Thoracic aorta (tissue), 2 donors: Measurements from ENCODE around the gene ELL. TPM values are rescaled to one million over a fixed set of nuclear protein-coding genes. Genes with fewer than 3 reads are reported as not detected.

Experiments used
- ATAC-seq: fragments of 150-250 bp; one replicate; pipeline ENCODE4 v1.8.0; 2017; ENCODE audit warnings: low read depth; ENCODE audit not compliant: insufficient number of reproducible peaks, low FRiP score
- DNase-seq: peaks from one replicate; pipeline ENCODE4 v3.0.0-alpha.2; 2020; ENCODE audit warnings: low spot score
- H3K27ac ChIP-seq, 2 donors: fragments of 200-600 bp; sonication (generic); 1 replicate in 1 of 2; 2 replicates in 1 of 2; pipeline ENCODE4 v1.5.1; 2016; ENCODE audit warnings: mild to moderate bottlenecking in 2 of 2, moderate library complexity in 2 of 2
- H3K27me3 ChIP-seq: fragments of 200-600 bp; sonication (generic); replicated peaks from 2 replicates; pipeline ENCODE4 v1.6.0; 2016; ENCODE audit warnings: mild to moderate bottlenecking; ENCODE audit not compliant: insufficient read depth
- H3K36me3 ChIP-seq: fragments of 200-600 bp; sonication (generic); one replicate; pipeline ENCODE4 v1.5.1; 2016
- H3K4me1 ChIP-seq, 2 donors: fragments of 200-600 bp; sonication (generic); 1 replicate in 1 of 2; 2 replicates in 1 of 2; pipeline versions ENCODE4 v1.5.1 to v1.6.0; 2016; ENCODE audit warnings: low read depth in 2 of 2, mild to moderate bottlenecking in 1 of 2; ENCODE audit not compliant: control insufficient read depth in 1 of 2
- H3K4me3 ChIP-seq: fragments of 200-600 bp; sonication (generic); 2 replicates; pipeline ENCODE4 v1.5.1; 2016; ENCODE audit warnings: mild to moderate bottlenecking
- H3K9me3 ChIP-seq: fragments of 200-600 bp; sonication (generic); 2 replicates; pipeline ENCODE4 v1.5.1; 2016
- total RNA-seq, 2 donors: library from RNA; depleted of rRNA; stranded (reverse); fragments of >200 nt; gene quantifications; one replicate each; pipeline versions ENCODE4 v1.1.0 to v1.2.3, GENCODE V29; 2016
- TF ChIP-seq, protein P1 (sequence below): fragments of 200-600 bp; sonication (generic); IDR thresholded peaks from one replicate; pipeline ENCODE4 v1.5.1; 2019; ENCODE audit warnings: antibody characterized with exemption

ELL gene
- total RNA-seq, 2 donors from 2014 or later = 28.3 to 35.0 TPM

DNA sequence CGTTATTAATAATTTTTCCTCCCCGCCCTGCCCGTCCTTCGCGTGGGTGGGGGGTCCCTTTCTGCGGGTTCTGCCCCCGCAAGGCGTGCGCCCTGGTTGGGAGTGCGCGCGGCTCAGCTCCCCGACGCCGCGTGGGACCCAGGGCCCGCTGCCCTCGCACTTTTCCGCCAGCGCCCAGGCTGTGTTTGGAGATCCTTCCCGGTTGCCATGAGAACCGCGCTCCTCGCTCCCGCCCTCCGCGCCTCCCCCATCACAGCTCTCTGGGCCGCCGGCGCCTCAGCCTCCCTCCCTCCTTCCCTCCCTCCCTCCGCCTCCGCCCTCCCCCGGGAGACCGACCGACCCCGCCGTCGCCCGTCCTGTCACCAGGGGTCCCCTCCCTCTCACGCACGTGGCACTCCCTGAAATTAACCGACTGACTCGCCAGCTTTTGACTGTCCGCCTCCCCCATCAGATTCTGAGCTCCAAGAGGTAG lies 105.1 kb downstream of the ELL start:
- Histone ChIP-seq H3K27ac (peak overlapping the region; percentile 94 to 96), H3K4me3 (peak overlapping the region; percentile 79), H3K36me3 (no peaks in the 10 kb centered on the region), H3K4me1 (peaks cover 26 to 68% of the 10 kb centered on the region in 2 donors), H3K27me3 (no peaks in the 10 kb centered on the region), H3K9me3 (no peaks in the 10 kb centered on the region)
- ATAC-seq = peak; percentile 4
- TF ChIP-seq, protein P1, sequence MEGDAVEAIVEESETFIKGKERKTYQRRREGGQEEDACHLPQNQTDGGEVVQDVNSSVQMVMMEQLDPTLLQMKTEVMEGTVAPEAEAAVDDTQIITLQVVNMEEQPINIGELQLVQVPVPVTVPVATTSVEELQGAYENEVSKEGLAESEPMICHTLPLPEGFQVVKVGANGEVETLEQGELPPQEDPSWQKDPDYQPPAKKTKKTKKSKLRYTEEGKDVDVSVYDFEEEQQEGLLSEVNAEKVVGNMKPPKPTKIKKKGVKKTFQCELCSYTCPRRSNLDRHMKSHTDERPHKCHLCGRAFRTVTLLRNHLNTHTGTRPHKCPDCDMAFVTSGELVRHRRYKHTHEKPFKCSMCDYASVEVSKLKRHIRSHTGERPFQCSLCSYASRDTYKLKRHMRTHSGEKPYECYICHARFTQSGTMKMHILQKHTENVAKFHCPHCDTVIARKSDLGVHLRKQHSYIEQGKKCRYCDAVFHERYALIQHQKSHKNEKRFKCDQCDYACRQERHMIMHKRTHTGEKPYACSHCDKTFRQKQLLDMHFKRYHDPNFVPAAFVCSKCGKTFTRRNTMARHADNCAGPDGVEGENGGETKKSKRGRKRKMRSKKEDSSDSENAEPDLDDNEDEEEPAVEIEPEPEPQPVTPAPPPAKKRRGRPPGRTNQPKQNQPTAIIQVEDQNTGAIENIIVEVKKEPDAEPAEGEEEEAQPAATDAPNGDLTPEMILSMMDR = no peak
- DNase-seq = peak; percentile 82

DNA sequence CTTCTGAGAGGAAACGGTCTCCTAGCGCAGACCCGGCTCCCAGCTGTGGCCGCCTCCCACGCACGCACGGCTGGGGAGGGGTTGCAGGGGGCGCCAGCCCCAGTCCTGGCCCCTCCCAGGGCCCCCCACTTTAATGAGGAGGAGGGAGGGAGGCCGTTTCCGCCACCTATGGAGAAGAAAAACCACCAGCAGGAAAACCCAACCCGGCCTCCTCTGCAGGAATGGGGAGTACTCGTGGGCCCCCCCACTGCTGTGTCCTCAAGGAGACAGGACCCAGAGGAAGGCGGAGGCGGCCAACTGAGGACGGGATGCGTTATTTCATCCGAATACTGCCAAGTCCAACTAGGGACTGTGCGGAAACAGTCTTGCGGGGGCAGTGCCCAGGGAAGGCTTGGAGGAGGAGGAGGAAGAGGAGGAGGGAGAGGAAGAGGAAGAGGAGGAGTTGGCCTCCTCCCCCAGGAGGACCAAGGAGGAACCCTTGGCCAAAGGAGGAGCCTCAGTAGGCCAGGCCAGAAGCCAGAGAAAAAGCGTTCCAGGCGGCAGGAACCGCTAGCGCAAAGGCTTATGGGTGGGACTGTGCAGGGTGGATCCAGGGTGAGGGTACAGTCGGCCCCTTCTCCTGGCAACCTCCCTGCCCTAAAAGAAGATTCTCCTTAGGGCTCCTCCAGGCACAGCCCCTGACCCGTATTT lies 106.5 kb downstream of the ELL start:
- H3K27me3 ChIP-seq = no peaks in the 10 kb centered on the region

DNA sequence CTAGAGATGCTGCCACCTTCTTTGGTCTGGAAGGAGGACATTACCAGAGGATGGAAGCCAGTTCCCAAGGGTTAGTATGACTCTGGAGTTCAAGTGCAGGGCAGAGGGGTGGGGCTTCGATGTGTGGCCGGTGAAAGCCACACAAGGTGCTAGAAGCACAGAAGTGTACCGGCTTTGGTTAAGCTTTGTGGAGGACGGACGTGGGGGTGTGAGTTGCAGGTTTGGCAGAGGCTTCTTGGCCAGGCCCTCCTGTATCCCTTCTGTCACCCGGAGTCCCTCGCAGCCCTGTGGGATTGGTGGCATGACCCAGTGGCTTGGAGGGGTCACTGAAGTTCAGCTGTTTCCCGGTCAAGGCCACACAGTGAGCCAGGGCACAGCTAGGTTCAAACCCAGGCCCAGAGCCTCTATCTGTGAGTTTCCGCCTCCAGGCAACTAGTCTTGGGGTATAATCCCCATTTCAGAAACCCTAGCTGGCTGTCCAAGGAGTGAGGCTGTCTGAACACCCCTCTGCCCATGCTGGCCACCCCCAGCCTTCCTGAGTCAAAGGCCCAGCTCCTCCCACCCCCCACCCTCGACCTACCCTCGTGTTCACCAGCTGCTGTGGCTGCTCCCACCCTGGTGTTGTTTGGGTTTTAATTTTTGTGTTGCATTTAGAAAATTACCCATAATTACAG lies 107.2 kb downstream of the ELL start:
- Histone ChIP-seq H3K36me3 (no peaks in the 10 kb centered on the region), H3K4me1 (peaks cover 26 to 50% of the 10 kb centered on the region in 2 donors), H3K9me3 (no peaks in the 10 kb centered on the region), H3K27me3 (no peaks in the 10 kb centered on the region), H3K27ac (peak overlapping the region; percentile 94 to 96), H3K4me3 (peak overlapping the region; percentile 79)
- no peak for ATAC-seq
- TF ChIP-seq, protein P1 = no peak
- no peak for DNase-seq

More for the DNA sequence above, 106.5 kb downstream of the ELL start:
- H3K4me1 ChIP-seq = peaks cover 26 to 55% of the 10 kb centered on the region in 2 donors
- peak overlapping the region; percentile 94 to 96 for H3K27ac ChIP-seq
- no peak for ATAC-seq
- H3K9me3 ChIP-seq = no peaks in the 10 kb centered on the region
- H3K36me3 ChIP-seq = no peaks in the 10 kb centered on the region
- no peak for DNase-seq
- H3K4me3 ChIP-seq = peak overlapping the region; percentile 79
- TF ChIP-seq, protein P1 = no peak

DNA sequence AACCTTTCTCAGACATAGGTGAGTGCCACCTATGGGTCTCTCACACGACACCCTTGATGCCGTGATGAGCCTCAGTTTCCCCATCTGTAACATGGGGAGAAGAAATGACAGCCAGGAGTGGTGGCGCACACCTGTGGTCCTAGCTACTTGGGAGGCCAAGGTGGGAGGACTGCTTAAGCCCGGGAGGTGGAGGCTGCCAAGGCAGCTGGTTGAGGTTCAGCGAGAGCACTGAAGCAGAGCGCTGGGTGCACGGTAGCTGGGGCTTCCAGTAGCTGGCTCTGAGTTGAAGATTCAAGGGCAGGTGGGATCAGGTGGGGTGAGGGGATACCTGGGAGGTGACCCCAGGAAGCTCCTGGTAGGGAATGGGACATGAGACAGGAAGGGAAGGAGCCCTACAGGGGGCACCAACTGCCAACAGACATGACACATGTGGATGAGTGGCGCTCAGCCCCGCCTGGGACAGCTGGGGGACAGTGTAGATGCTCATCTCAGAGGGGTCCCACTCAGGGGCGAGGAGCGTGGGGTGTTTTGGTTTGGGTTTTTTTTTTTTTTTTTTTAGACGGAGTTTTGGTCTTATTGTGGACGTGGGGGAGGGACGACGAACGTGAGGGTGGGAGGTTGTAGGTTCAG lies 109.1 kb downstream of the ELL start:
- no peaks in the 10 kb centered on the region for H3K27me3 ChIP-seq
- TF ChIP-seq, protein P1 = no peak
- H3K36me3 ChIP-seq = no peaks in the 10 kb centered on the region
- H3K9me3 ChIP-seq = no peaks in the 10 kb centered on the region
- no peak for DNase-seq
- no peak overlapping the region for H3K27ac ChIP-seq
- H3K4me1 ChIP-seq = peaks cover 18 to 36% of the 10 kb centered on the region in 2 donors
- no peak for ATAC-seq
- H3K4me3 ChIP-seq = no peak overlapping the region

DNA sequence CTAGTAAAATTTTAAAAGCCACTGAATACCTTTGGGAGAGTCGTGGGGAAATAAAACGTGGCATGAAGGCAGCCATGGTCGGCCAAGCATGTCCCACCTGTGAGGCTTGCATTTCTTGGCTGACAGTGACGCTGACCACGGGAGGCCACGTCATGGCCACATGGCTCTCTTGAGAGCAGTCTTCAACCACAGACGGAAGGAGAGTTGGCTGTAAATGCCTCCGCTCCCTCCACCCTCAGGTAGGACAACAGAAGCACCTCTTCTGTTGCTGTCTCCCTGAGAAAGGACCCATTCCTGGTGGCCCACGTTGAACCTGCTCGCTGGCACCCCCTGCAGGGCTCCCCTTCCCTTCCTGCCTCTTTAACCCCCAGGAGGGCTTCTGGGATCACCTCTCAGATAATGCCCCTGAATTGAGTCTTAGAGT lies 113.8 kb downstream of the ELL start:
- Histone ChIP-seq H3K36me3 (no peaks in the 10 kb centered on the region), H3K27me3 (no peaks in the 10 kb centered on the region), H3K4me3 (no peak overlapping the region), H3K27ac (no peak overlapping the region), H3K4me1 (no peaks in the 10 kb centered on the region), H3K9me3 (no peaks in the 10 kb centered on the region)
- ATAC-seq = no peak
- TF ChIP-seq, protein P1 = no peak
- no peak for DNase-seq
